ENCODE measurements around the gene USP7.

DNA sequence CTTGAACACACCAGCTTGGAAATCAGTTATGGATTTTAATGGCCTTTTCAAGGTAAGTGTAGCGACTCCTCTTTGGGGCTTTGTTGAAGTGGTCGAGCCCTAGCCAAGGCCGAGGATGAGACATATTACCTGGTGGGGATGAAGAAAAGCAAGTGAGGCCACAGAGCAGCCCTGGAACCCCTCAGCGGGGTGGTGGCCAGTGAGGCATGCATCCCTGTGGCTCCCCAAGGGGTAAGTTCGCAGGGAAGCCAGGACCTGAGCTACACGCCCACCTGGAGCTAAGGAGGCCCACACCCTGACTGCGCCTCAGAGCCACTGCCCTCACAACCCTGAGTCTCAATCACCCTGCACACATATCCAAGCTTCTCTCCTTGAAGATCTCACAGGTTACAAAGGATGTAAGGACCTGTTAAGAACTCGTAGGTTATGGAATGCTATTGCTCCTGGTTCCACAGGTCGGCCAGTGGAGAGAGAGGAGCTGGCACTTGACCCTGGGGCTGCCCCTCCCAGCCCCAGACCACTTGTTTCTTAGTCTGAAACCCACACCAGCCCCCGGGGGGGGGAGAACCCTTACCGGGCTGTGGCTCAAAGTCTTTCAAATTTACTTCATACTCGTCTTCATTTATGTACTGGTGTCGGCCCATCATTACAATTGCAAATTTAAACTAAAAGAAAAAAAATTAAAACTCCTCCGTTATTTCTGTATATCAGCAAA lies 69.6 kb downstream of the USP7 start:
- no peak for TF ChIP-seq CTCF (conservative IDR thresholded peaks at IDR 0.05; ENCODE audit: low read depth, low read length)
- no peak for TF ChIP-seq EZH2 (IDR thresholded peaks at IDR 0.05; ENCODE audit: borderline replicate concordance, low read depth, low read length, poor library complexity, severe bottlenecking)
